ENCODE results near the gene TSHZ2. TPM values are rescaled to one million over a fixed set of nuclear protein-coding genes. Genes with fewer than 3 reads are reported as not detected.

The TSHZ2 gene
- total and polyA plus RNA-seq, 2 donors (not counting 3 experiments of a cell fraction or from before 2014, with no cell fraction given) = not detected

DNA sequence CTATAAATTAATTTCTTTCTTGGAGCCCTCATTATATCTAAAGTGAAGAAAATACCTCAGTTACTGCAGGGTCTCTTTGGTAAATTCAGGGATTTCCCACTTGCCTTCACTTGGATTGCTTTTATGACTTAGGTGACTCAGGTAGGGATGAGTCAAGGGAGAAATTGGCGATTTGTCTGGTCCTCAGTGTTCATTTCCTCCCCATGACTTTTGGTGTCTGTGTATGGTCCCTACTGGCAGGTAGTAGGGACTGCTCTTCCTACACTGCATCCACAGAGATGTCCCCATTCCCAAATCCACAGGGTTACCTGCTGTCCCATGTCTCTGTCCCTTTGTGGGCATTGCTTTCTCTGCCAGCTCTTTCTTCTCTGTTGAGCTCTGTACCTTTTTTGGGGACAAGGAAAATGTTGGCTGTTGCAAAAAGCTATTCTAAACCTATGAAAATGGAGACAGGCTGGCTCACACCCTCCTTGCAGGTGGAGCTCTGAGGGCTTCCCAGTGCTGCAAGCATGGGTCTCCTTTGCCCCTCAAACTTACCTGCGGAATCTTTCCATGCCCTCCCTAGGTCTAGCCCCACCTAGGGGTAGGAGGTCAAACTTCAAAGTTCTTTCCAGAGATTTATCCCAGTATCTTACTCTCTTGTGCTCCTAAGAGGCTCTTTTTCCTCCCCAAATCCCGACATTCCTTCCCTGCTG is 409.6 kb downstream of the TSHZ2 start:
- no peak for TF ChIP-seq POLR2A (IDR thresholded peaks at IDR 0.05; ENCODE audit: low read depth, low read length)
- TF ChIP-seq FOS (IDR thresholded peaks at IDR 0.05; ENCODE audit: borderline replicate concordance, insufficient read depth, low read length) = no peak
- TF ChIP-seq, protein P1, sequence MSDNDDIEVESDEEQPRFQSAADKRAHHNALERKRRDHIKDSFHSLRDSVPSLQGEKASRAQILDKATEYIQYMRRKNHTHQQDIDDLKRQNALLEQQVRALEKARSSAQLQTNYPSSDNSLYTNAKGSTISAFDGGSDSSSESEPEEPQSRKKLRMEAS (IDR thresholded peaks at IDR 0.05; ENCODE audit: insufficient read depth, insufficient read length) = no peak
- TF ChIP-seq MYC (IDR thresholded peaks at IDR 0.05; ENCODE audit: low read depth, low read length) = no peak
- no peak for TF ChIP-seq GATA2 (IDR thresholded peaks at IDR 0.05; ENCODE audit: insufficient read depth, insufficient read length, low read depth, low read length)
- TF ChIP-seq JUN (IDR thresholded peaks at IDR 0.05; ENCODE audit: borderline replicate concordance, insufficient read depth, insufficient read length, low read depth) = no peak
- TF ChIP-seq EZH2 (IDR thresholded peaks at IDR 0.05; ENCODE audit: borderline replicate concordance, low read depth, low read length, severe bottlenecking) = no peak
- no peak for TF ChIP-seq POLR2AphosphoS5 (IDR thresholded peaks at IDR 0.05; ENCODE audit: insufficient read depth, low read depth, low read length)
- TF ChIP-seq, protein P2, sequence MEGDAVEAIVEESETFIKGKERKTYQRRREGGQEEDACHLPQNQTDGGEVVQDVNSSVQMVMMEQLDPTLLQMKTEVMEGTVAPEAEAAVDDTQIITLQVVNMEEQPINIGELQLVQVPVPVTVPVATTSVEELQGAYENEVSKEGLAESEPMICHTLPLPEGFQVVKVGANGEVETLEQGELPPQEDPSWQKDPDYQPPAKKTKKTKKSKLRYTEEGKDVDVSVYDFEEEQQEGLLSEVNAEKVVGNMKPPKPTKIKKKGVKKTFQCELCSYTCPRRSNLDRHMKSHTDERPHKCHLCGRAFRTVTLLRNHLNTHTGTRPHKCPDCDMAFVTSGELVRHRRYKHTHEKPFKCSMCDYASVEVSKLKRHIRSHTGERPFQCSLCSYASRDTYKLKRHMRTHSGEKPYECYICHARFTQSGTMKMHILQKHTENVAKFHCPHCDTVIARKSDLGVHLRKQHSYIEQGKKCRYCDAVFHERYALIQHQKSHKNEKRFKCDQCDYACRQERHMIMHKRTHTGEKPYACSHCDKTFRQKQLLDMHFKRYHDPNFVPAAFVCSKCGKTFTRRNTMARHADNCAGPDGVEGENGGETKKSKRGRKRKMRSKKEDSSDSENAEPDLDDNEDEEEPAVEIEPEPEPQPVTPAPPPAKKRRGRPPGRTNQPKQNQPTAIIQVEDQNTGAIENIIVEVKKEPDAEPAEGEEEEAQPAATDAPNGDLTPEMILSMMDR (IDR thresholded peaks at IDR 0.05; ENCODE audit: extremely low read depth in 1 of 2, insufficient read depth in 1 of 2, low read depth in 1 of 2, low read length in 2 of 2) = no peak
- Histone ChIP-seq H4K20me1 (replicated peaks; ENCODE audit: control insufficient read depth, extremely low read depth, insufficient read depth, low read length) (no peaks in the 10 kb centered on the region), H3K9me3 (replicated peaks; ENCODE audit: control insufficient read depth, insufficient read depth, low read length) (no peaks in the 10 kb centered on the region), H3K79me2 (ENCODE audit: control insufficient read depth, insufficient read depth, low read length) (no peaks in the 10 kb centered on the region), H3K27ac (ENCODE audit: insufficient read depth, low read depth, low read length) (no peak overlapping the region), H3K4me3 (replicated peaks in 1 of 3; ENCODE audit: insufficient read depth in 1 of 3, low read depth in 1 of 3, low read length in 3 of 3) (no peak overlapping the region), H3K36me3 (ENCODE audit: control insufficient read depth in 2 of 2, extremely low read depth in 1 of 2, insufficient read depth in 2 of 2, low read length in 2 of 2) (no peaks in the 10 kb centered on the region), H3K4me2 (ENCODE audit: insufficient read depth, low read length) (no peak overlapping the region), H2AFZ (ENCODE audit: low read depth, low read length) (no peak overlapping the region), H3K27me3 (ENCODE audit: control insufficient read depth in 2 of 2, insufficient read depth in 2 of 2, low read length in 2 of 2) (no peaks in the 10 kb centered on the region), H3K4me1 (ENCODE audit: control insufficient read depth, extremely low read depth, insufficient read depth, low read length) (no peaks in the 10 kb centered on the region), H3K9me1 (replicated peaks; ENCODE audit: control insufficient read depth, extremely low read depth, insufficient read depth, low read length) (no peaks in the 10 kb centered on the region), H3K9ac (replicated peaks; ENCODE audit: extremely low read depth, insufficient read depth, low read length) (no peak overlapping the region)
- intact Hi-C loops (cut with micrococcal nuclease) (no loop called here), dilution Hi-C loops (cut with MboI; ENCODE audit: extremely low pct_ligation_motif_present, low sequenced_read_pairs) (no loop called here)
- DNase-seq (ENCODE audit: low read depth, low spot score) = no peak
- CTCF ChIA-PET = no interaction called here
- POLR2A ChIA-PET = no interaction called here
- no peak for FAIRE-seq
- BruUV-seq (replicated peaks) = no TSS peak
